ENCODE data around the gene CD200R1.

GRCh38 chr3:112967828-112968227 lies 7.1 kb downstream of the CD200R1 start:
- TF ChIP-seq CTCF (conservative IDR thresholded peaks at IDR 0.05 in 1 of 2, IDR thresholded peaks at IDR 0.05 in 1 of 2; ENCODE audit: low read depth in 1 of 2, low read length in 2 of 2) (no peak), EZH2 (IDR thresholded peaks at IDR 0.05; ENCODE audit: low read length, missing control alignments) (no peak)
